DOHH2 (cell line): ENCODE data around the gene NPR2.

Experiments used
- H3F3A ChIP-seq: fragments of 200-600 bp; sonication (generic), shearing (Covaris generic); 2 replicates; pipeline ENCODE4 v1.6.0; 2016; ENCODE audit warnings: antibody characterized with exemption, mild to moderate bottlenecking; ENCODE audit not compliant: control insufficient read depth, insufficient read depth
- H3K27ac ChIP-seq: fragments of 200-600 bp; sonication (generic); 2 replicates; pipeline ENCODE4 v1.5.1; 2014; ENCODE audit warnings: low read depth, mild to moderate bottlenecking, low read length, moderate library complexity
- H3K27me3 ChIP-seq: fragments of 200-600 bp; sonication (generic); 2 replicates; pipeline ENCODE4 v1.6.1; 2014; ENCODE audit warnings: mild to moderate bottlenecking, low read length, mixed read lengths; ENCODE audit not compliant: control insufficient read depth
- H3K36me3 ChIP-seq: fragments of 200-600 bp; sonication (generic); 2 replicates; pipeline ENCODE4 v1.6.1; 2014; ENCODE audit warnings: mild to moderate bottlenecking, low read length, moderate library complexity, mixed read lengths; ENCODE audit not compliant: control insufficient read depth
- H3K4me1 ChIP-seq: fragments of 200-600 bp; sonication (generic); 2 replicates; pipeline ENCODE4 v1.6.1; 2014; ENCODE audit warnings: mild to moderate bottlenecking, low read length, mixed read lengths; ENCODE audit not compliant: control insufficient read depth
- H3K4me2 ChIP-seq: fragments of 200-600 bp; sonication (generic); 2 replicates; pipeline ENCODE4 v1.6.0; 2014; ENCODE audit warnings: mild to moderate bottlenecking, low read length, moderate library complexity
- H3K4me3 ChIP-seq: fragments of 200-600 bp; sonication (generic); 2 replicates; pipeline ENCODE4 v1.5.1; 2014; ENCODE audit warnings: mild to moderate bottlenecking, low read length, mixed read lengths
- H3K79me2 ChIP-seq: fragments of 200-600 bp; sonication (generic); 2 replicates; pipeline ENCODE4 v1.6.1; 2014; ENCODE audit warnings: mild to moderate bottlenecking, low read length, mixed read lengths; ENCODE audit not compliant: control insufficient read depth
- H3K9me2 ChIP-seq: fragments of 200-600 bp; sonication (generic); replicated peaks from 2 replicates; pipeline ENCODE4 v1.6.1; 2014; ENCODE audit warnings: mild to moderate bottlenecking, low read length, mixed read lengths; ENCODE audit not compliant: control insufficient read depth
- H3K9me3 ChIP-seq: fragments of 200-600 bp; sonication (generic); 2 replicates; pipeline ENCODE4 v1.6.1; 2014; ENCODE audit warnings: antibody characterized with exemption, low read length, mixed read lengths; ENCODE audit not compliant: control insufficient read depth, insufficient read depth
- H4K20me1 ChIP-seq: fragments of 200-600 bp; sonication (generic); 2 replicates; pipeline ENCODE4 v1.6.0; 2014; ENCODE audit warnings: low read depth, mild to moderate bottlenecking, antibody characterized with exemption, low read length, moderate library complexity; ENCODE audit not compliant: control insufficient read depth, insufficient read depth
- EZH2phosphoT487 ChIP-seq: fragments of 200-600 bp; sonication (generic); IDR thresholded peaks from 2 replicates; pipeline ENCODE4 v1.6.1; 2017; ENCODE audit warnings: borderline replicate concordance, mild to moderate bottlenecking, antibody characterized with exemption, low read length, moderate library complexity, mixed read lengths
- TF ChIP-seq, protein P1 (sequence below): fragments of 200-600 bp; sonication (generic); IDR thresholded peaks from one replicate; pipeline ENCODE4 v1.5.1; 2014; ENCODE audit warnings: antibody characterized with exemption, mild to moderate bottlenecking, low read depth, low read length; ENCODE audit not compliant: poor library complexity, severe bottlenecking

Gene NPR2

DNA sequence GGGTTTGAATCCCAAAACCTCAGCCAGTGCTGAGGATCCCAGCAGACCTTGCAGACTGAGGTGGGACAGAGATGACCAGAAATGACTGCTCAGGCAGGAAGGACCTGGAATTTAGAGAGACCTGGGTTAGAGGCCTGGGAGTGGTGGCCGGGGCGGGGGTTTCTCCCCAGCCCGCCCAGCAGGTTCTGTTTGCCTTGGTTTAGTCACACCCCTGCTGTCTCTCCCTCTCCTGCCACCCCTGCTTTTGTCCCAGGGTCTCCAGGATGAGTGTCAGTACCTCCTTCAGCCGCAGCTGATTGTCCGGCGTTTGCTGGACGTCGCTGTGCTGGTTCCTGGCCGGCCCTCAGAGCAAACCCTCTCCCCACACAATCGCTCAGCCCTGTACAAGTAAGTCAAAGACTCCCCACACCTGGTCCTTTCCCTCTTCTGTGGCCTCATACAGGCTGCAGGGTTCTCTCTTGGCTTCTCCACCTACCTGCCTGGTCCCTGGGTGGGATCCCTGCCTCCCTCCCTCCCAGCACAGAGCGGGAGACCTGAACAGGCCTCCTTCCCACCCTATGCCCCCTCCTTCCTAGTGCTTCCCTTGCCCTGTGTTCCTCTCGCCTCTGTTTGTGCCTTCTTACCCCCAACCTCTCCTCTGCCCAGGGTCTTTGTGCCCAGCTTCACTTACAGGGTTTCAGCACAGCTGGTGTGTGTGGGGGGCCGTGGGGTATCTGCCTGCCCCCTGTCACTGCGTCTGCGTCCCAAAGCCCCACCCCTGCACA lies 49.7 kb downstream of the NPR2 start:
- Histone ChIP-seq H3K9me3 (no peaks in the 10 kb centered on the region), H3F3A (no peaks in the 10 kb centered on the region), H3K4me3 (no peak overlapping the region), H3K27me3 (no peaks in the 10 kb centered on the region), H3K36me3 (no peaks in the 10 kb centered on the region), H3K4me1 (peaks cover 28% of the 10 kb centered on the region), H3K9me2 (no peaks in the 10 kb centered on the region), H4K20me1 (no peaks in the 10 kb centered on the region), H3K27ac (no peak overlapping the region), H3K79me2 (no peaks in the 10 kb centered on the region), H3K4me2 (no peak overlapping the region)
- TF ChIP-seq, protein P1, sequence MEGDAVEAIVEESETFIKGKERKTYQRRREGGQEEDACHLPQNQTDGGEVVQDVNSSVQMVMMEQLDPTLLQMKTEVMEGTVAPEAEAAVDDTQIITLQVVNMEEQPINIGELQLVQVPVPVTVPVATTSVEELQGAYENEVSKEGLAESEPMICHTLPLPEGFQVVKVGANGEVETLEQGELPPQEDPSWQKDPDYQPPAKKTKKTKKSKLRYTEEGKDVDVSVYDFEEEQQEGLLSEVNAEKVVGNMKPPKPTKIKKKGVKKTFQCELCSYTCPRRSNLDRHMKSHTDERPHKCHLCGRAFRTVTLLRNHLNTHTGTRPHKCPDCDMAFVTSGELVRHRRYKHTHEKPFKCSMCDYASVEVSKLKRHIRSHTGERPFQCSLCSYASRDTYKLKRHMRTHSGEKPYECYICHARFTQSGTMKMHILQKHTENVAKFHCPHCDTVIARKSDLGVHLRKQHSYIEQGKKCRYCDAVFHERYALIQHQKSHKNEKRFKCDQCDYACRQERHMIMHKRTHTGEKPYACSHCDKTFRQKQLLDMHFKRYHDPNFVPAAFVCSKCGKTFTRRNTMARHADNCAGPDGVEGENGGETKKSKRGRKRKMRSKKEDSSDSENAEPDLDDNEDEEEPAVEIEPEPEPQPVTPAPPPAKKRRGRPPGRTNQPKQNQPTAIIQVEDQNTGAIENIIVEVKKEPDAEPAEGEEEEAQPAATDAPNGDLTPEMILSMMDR, result no peak
- TF ChIP-seq EZH2phosphoT487, result no peak

GRCh38 chr9:35841645-35841900 lies 50.2 kb downstream of the NPR2 start:
- H3K27ac ChIP-seq, result no peak overlapping the region
- H4K20me1 ChIP-seq, result no peaks in the 10 kb centered on the region
- no peak overlapping the region for H3K4me2 ChIP-seq
- no peaks in the 10 kb centered on the region for H3K79me2 ChIP-seq
- no peak for TF ChIP-seq EZH2phosphoT487
- TF ChIP-seq, protein P1, result no peak
- H3K9me2 ChIP-seq, result no peaks in the 10 kb centered on the region
- H3K36me3 ChIP-seq, result no peaks in the 10 kb centered on the region
- H3K4me1 ChIP-seq, result peaks cover 28% of the 10 kb centered on the region
- H3K9me3 ChIP-seq, result no peaks in the 10 kb centered on the region
- H3K27me3 ChIP-seq, result no peaks in the 10 kb centered on the region
- no peaks in the 10 kb centered on the region for H3F3A ChIP-seq
- no peak overlapping the region for H3K4me3 ChIP-seq

- H3K27me3 ChIP-seq, result no peaks in the 10 kb centered on the region
These were observed 50.8 kb downstream of the NPR2 start for GRCh38 chr9:35842020-35842745.

More at GRCh38 chr9:35842020-35842745, 50.8 kb downstream of the NPR2 start:
- Histone ChIP-seq H3K27ac (no peak overlapping the region), H3F3A (no peaks in the 10 kb centered on the region), H3K36me3 (no peaks in the 10 kb centered on the region), H3K4me1 (peaks cover 28% of the 10 kb centered on the region), H3K4me3 (no peak overlapping the region), H4K20me1 (no peaks in the 10 kb centered on the region), H3K79me2 (no peaks in the 10 kb centered on the region), H3K9me2 (no peaks in the 10 kb centered on the region), H3K9me3 (no peaks in the 10 kb centered on the region), H3K4me2 (no peak overlapping the region)
- TF ChIP-seq EZH2phosphoT487, result no peak
- TF ChIP-seq, protein P1, result no peak
